Pancreas (tissue), 10 donors: Measurements from ENCODE around the gene CLASP1. TPM values are rescaled to one million over a fixed set of nuclear protein-coding genes. Genes with fewer than 3 reads are reported as not detected.

Experiments
- ATAC-seq, 4 donors: fragments of 200-7000 bp; cut with Tn5 transposase; one replicate each; pipeline versions ENCODE4 v1.8.0 to v1.9.1; 2020; ENCODE audit warnings: mild to moderate bottlenecking in 4 of 4, moderate library complexity in 4 of 4
- DNase-seq, 6 donors: peaks; one replicate each; pipeline ENCODE4 v3.0.0-alpha.2; 2020
- FAIRE-seq: peaks from 2 replicates; lab custom pipeline; 2012; peaks lifted over from hg19 to GRCh38; lab: Jason Lieb, UNC
- H3K27ac ChIP-seq, 4 donors: fragments of 200-600 bp; sonication (generic); 1 replicate in 3 of 4; 2 replicates in 1 of 4; pipeline versions ENCODE4 v1.5.0 to v1.8.0; 2020
- H3K27me3 ChIP-seq, 4 donors: fragments of 200-600 bp; one replicate each; pipeline ENCODE4 v1.8.0; 2021
- H3K36me3 ChIP-seq, 3 donors: fragments of 200-600 bp; sonication (generic) in 1 of 3; one replicate each; pipeline versions ENCODE4 v1.5.0 to v1.8.0; 2020 to 2021
- H3K4me1 ChIP-seq, 3 donors: fragments of 200-600 bp; one replicate each; pipeline ENCODE4 v1.8.0; 2021
- H3K4me3 ChIP-seq, 4 donors: fragments of 200-600 bp; sonication (generic) in 2 of 4; one replicate each; pipeline versions ENCODE4 v1.5.0 to v1.8.0; 2020 to 2021
- H3K9me3 ChIP-seq, 4 donors: fragments of 200-600 bp; one replicate each; pipeline ENCODE4 v1.8.0; 2021
- WGBS, 2 donors: extraction: QIAGEN DNeasy Blood & Tissue Kit; methylation state at CpG; one replicate each; pipeline ENCODE4 v1.1.7; 2013; 5-methylcytosine and 5-hydroxymethylcytosine counted together
- intact Hi-C, 3 donors: fragments of 100-400 bp; cut with DNase I; formaldehyde crosslinking; loops; one replicate each; pipeline versions ENCODE4 v1.11.1 to v1.14.2; 2022
- polyA plus RNA-seq, 2 donors: library from polyadenylated mRNA; stranded (reverse); fragments of 200-250 nt; gene quantifications; one replicate each; pipeline ENCODE4 v1.2.3, GENCODE V29; 2013
- total RNA-seq, 6 donors: library from RNA; stranded (reverse); fragmentation: NEBNext Ultra II Directional in 4 of 6; extraction: Animal tissue kit (Norgen Biotek cat#: 25700) in 4 of 6; gene quantifications; one replicate each; pipeline versions ENCODE4 v1.2.1 to v1.2.4, GENCODE V29; 2021 to 2023
- TF ChIP-seq, protein P1 (sequence below), 4 donors: fragments of 200-600 bp; sonication (generic) in 3 of 4; IDR thresholded peaks; one replicate each; pipeline versions ENCODE4 v1.5.0 to v1.8.0; 2021; ENCODE audit warnings: antibody characterized with exemption in 4 of 4
- donor health status: healthy with polysubstance abuse.
- donor health status: DM: no; HTN: no; CAD: no; lungs with moderate emphysema.
- donor health status: DM: no; HTN: no; CAD: no.
- donor health status: control.
- donor health status: control.
- donor health status: Bipolar disorder and iron deficiency.
- donor health status: DM: yes; HTN: yes; CAD: no.
- donor health status: DM: no; HTN: no; CAD: no.
- donor health status: DM: no; HTN: no; CAD: no.
- donor health status: DM: yes; HTN: yes; CAD: no.

The CLASP1 gene
- total and polyA plus RNA-seq, 8 donors: 8.9 to 34.5 (median 21.3) TPM

- Histone ChIP-seq H3K4me3 (no peak overlapping the region), H3K36me3 (peaks cover 0 to 14% (median 3%) of the 10 kb centered on the region in 3 donors), H3K27me3 (no peaks in the 10 kb centered on the region), H3K9me3 (no peaks in the 10 kb centered on the region), H3K27ac (no peak overlapping the region), H3K4me1 (no peaks in the 10 kb centered on the region)
- intact Hi-C loops: no loop called here
- TF ChIP-seq, protein P1, sequence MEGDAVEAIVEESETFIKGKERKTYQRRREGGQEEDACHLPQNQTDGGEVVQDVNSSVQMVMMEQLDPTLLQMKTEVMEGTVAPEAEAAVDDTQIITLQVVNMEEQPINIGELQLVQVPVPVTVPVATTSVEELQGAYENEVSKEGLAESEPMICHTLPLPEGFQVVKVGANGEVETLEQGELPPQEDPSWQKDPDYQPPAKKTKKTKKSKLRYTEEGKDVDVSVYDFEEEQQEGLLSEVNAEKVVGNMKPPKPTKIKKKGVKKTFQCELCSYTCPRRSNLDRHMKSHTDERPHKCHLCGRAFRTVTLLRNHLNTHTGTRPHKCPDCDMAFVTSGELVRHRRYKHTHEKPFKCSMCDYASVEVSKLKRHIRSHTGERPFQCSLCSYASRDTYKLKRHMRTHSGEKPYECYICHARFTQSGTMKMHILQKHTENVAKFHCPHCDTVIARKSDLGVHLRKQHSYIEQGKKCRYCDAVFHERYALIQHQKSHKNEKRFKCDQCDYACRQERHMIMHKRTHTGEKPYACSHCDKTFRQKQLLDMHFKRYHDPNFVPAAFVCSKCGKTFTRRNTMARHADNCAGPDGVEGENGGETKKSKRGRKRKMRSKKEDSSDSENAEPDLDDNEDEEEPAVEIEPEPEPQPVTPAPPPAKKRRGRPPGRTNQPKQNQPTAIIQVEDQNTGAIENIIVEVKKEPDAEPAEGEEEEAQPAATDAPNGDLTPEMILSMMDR (IDR thresholded peaks at IDR 0.05): no peak
- no peak for ATAC-seq
- DNase-seq: no peak
- FAIRE-seq: no peak
- 92 to 93% methylated on average over 3 of the region's 3 CpGs for WGBS, 2 donors
These were observed 128.6 kb downstream of the CLASP1 start for GRCh38 chr2:121520641-121520994.

DNA sequence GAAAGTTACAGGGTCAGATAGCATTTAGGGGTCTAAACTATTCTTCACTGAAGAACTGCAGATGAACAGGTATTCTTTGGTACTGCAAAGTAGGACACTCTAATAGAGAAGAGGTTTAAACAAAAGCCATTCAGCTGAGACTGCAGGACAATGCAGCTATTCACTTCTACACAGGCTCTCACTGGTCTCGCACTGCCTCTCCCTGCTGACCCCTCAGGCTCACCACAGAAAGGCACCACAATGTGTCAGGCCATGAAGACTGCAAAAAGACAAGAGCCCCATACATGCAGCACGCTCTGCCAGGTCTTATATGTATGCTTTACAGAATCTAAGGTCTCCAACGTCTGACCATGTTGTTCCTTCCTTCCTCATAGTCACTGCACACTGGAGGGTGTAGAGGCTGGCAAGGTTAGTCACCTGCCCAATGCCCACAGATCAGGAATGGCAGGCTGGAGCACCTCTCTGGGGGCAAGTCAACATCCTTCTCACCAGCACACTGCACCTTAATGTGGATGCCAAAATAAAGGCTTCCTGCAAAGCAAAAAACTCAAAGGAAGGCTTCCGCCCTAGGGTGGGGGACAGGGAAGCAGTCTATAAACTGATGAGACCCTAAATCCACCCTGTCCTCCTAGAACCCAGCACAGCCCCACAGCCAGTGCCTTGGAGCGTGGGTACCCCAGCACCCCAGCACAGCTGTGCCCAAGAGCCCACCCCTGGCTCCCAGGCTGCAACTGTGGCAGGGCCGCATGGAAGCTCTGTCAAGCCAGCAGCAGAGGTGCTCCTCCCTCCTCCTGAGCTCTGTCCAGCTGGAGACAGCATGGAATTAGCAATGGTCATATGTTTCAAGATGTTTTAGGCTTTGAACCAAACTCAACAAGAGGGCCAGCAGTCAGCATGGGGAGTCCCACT is 129.3 kb downstream of the CLASP1 start:
- H3K9me3 ChIP-seq: no peaks in the 10 kb centered on the region
- intact Hi-C loops: no loop called here
- H3K4me3 ChIP-seq: no peak overlapping the region
- H3K27me3 ChIP-seq: no peaks in the 10 kb centered on the region
- WGBS, 2 donors: 76 to 82% methylated on average over 6 of the region's 6 CpGs
- H3K4me1 ChIP-seq: no peaks in the 10 kb centered on the region
- H3K36me3 ChIP-seq: peaks cover 0 to 14% (median 3%) of the 10 kb centered on the region in 3 donors
- FAIRE-seq (no peak), DNase-seq (no peak), ATAC-seq (peak in 2 of 4 donors; percentile 15 to 19)
- TF ChIP-seq, protein P1 (IDR thresholded peaks at IDR 0.05): no peak
- no peak overlapping the region for H3K27ac ChIP-seq

GRCh38 chr2:121519153-121519552 is 130.1 kb downstream of the CLASP1 start:
- H3K36me3 ChIP-seq: peaks cover 0 to 14% (median 3%) of the 10 kb centered on the region in 3 donors
- WGBS, 2 donors: 65 to 68% methylated on average over 1 of the region's 1 CpG
- FAIRE-seq: no peak
- H3K4me3 ChIP-seq: no peak overlapping the region
- H3K27me3 ChIP-seq: no peaks in the 10 kb centered on the region
- no peak for ATAC-seq
- no peaks in the 10 kb centered on the region for H3K9me3 ChIP-seq
- H3K27ac ChIP-seq: no peak overlapping the region
- DNase-seq: no peak
- TF ChIP-seq, protein P1 (IDR thresholded peaks at IDR 0.05): no peak
- intact Hi-C loops: no loop called here
- H3K4me1 ChIP-seq: no peaks in the 10 kb centered on the region

DNA sequence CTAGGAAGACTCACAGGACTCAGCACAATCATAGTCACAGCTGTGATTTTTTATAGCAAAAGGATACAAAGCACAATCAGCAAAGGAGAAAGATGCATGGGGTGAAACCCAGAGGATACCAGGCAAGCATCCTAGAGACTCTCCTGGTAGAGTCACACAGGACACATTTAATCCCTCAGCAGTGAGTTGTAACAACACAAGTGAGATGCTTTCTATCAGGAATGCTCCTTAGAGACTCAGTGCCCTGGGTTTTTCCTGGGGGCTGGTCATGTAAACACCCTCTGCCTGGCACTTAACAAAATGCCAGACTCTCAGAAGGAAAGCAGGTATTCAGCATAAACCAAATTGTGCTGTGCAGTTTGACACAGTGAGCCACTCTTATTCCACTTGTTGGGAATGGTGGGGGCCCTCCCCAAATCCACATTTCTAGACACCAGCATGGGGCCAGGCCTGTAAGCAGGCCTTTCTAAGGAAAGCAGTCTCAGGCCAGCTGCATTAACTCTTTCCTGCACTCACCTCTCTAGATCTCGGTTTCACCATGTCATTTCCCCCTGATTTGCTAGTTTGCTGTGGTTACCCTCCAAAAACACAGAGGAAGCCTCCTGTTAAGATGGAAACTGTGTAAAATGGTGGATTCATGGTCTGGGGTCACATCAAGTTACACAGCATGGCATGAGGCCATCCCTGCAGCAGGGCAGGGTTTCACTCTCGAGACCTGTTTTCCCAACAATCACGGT is 135.5 kb downstream of the CLASP1 start:
- no peak for ATAC-seq

More for the DNA sequence above, 135.5 kb downstream of the CLASP1 start:
- no peak for FAIRE-seq
- H3K27ac ChIP-seq: no peak overlapping the region
- H3K36me3 ChIP-seq: peaks cover 0 to 10% (median 3%) of the 10 kb centered on the region in 3 donors
- no peak overlapping the region for H3K4me3 ChIP-seq
- no peaks in the 10 kb centered on the region for H3K9me3 ChIP-seq
- no peak for DNase-seq
- 87 to 96% methylated on average over 3 of the region's 3 CpGs for WGBS, 2 donors
- TF ChIP-seq, protein P1 (IDR thresholded peaks at IDR 0.05): no peak
- intact Hi-C loops: no loop called here
- H3K27me3 ChIP-seq: no peaks in the 10 kb centered on the region
- H3K4me1 ChIP-seq: no peaks in the 10 kb centered on the region
